ENCODE data around the gene VAV1. TPM values are rescaled to one million over a fixed set of nuclear protein-coding genes. Genes with fewer than 3 reads are reported as not detected.

Gene VAV1
- total RNA-seq, 6 experiments from 2014 or later: not detected

DNA sequence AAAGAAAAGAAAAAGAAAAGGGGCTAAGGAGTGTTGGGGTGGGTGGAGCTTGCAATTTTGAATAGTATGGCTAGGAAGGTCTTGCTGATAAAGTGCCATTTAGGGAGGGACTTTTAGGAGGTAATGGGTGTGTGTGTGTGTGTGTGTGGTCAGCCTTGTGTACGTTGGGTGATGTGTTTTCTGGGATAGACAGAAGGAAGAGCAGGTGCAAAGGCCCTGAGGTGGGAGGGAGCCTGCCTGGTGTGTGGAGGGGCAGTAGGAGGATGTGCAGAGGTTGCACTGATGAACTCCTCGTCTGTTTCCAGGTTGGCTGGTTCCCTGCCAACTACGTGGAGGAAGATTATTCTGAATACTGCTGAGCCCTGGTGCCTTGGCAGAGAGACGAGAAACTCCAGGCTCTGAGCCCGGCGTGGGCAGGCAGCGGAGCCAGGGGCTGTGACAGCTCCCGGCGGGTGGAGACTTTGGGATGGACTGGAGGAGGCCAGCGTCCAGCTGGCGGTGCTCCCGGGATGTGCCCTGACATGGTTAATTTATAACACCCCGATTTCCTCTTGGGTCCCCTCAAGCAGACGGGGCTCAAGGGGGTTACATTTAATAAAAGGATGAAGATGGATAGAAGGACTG, 84.4 kb downstream of the VAV1 start:
- Mint-ChIP-seq H3K27me3 (ENCODE audit: insufficient read depth) (peaks cover 7% of the 10 kb centered on the region), H3K27ac (no peak overlapping the region), H3K4me3 (no peak overlapping the region), H3K36me3 (ENCODE audit: low read depth) (no peaks in the 10 kb centered on the region), H3K9me3 (no peaks in the 10 kb centered on the region; the same call in 1 of the 2 replicates), H3K4me1 (ENCODE audit: low read depth) (no peaks in the 10 kb centered on the region)
- TF ChIP-seq, protein P1, sequence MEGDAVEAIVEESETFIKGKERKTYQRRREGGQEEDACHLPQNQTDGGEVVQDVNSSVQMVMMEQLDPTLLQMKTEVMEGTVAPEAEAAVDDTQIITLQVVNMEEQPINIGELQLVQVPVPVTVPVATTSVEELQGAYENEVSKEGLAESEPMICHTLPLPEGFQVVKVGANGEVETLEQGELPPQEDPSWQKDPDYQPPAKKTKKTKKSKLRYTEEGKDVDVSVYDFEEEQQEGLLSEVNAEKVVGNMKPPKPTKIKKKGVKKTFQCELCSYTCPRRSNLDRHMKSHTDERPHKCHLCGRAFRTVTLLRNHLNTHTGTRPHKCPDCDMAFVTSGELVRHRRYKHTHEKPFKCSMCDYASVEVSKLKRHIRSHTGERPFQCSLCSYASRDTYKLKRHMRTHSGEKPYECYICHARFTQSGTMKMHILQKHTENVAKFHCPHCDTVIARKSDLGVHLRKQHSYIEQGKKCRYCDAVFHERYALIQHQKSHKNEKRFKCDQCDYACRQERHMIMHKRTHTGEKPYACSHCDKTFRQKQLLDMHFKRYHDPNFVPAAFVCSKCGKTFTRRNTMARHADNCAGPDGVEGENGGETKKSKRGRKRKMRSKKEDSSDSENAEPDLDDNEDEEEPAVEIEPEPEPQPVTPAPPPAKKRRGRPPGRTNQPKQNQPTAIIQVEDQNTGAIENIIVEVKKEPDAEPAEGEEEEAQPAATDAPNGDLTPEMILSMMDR (IDR thresholded peaks at IDR 0.05): no peak
- no peak for DNase-seq

- no peaks in the 10 kb centered on the region for H3K9me3 Mint-ChIP-seq
Observed at GRCh38 chr19:6861683-6862286, 89.3 kb downstream of the VAV1 start.

DNA sequence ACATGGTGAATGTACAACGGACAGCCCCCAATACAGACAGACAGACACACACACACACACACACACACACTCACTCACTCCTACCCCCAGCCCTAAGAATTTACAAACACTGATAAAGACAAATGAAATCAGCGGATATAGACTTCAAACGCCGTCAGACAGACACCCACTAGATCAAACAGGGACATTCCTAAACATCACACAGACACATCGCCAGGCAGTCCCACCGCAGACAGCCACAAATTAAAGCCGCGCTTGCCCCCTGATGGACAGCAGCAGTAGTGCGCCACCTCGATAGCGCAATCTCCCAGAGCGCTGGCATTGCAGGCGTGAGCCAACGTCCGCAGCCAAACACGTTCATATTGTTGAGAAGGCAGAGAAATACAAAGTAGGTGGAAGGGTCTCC, 90.2 kb downstream of the VAV1 start:
- no peaks in the 10 kb centered on the region for H3K36me3 Mint-ChIP-seq (ENCODE audit: low read depth)
- DNase-seq: peak; percentile 67

More at GRCh38 chr19:6861683-6862286, 89.3 kb downstream of the VAV1 start:
- TF ChIP-seq, protein P1 (IDR thresholded peaks at IDR 0.05): no peak
- DNase-seq: no peak
- Mint-ChIP-seq H3K4me3 (no peak overlapping the region), H3K4me1 (ENCODE audit: low read depth) (peaks cover 8% of the 10 kb centered on the region), H3K27me3 (ENCODE audit: insufficient read depth) (peaks cover 9% of the 10 kb centered on the region; the same call in 1 of the 2 replicates), H3K27ac (no peak overlapping the region), H3K36me3 (ENCODE audit: low read depth) (no peaks in the 10 kb centered on the region)

GRCh38 chr19:6864325-6864940, 91.9 kb downstream of the VAV1 start:
- no peak overlapping the region for H3K27ac Mint-ChIP-seq
- DNase-seq: no peak
- peaks cover 8% of the 10 kb centered on the region for H3K4me1 Mint-ChIP-seq (ENCODE audit: low read depth)
- H3K27me3 Mint-ChIP-seq (ENCODE audit: insufficient read depth): peaks cover 18% of the 10 kb centered on the region; the same call in 1 of the 2 replicates
- TF ChIP-seq, protein P1 (IDR thresholded peaks at IDR 0.05): no peak
- H3K4me3 Mint-ChIP-seq: no peak overlapping the region
- no peaks in the 10 kb centered on the region for H3K36me3 Mint-ChIP-seq (ENCODE audit: low read depth)
- no peaks in the 10 kb centered on the region for H3K9me3 Mint-ChIP-seq

More for the DNA sequence above, 90.2 kb downstream of the VAV1 start:
- Mint-ChIP-seq H3K4me3 (peak overlapping the region; percentile 78), H3K4me1 (ENCODE audit: low read depth) (peaks cover 8% of the 10 kb centered on the region), H3K27ac (0 out of 2 replicates have a peak overlapping the region, but pooled peaks have one; percentile 42), H3K9me3 (no peaks in the 10 kb centered on the region), H3K27me3 (ENCODE audit: insufficient read depth) (peaks cover 11% of the 10 kb centered on the region; the same call in 1 of the 2 replicates)
- TF ChIP-seq, protein P1 (IDR thresholded peaks at IDR 0.05): peak; percentile 89

- H3K36me3 Mint-ChIP-seq (ENCODE audit: low read depth): no peaks in the 10 kb centered on the region
- peaks cover 8% of the 10 kb centered on the region for H3K4me1 Mint-ChIP-seq (ENCODE audit: low read depth)
- DNase-seq: no peak
- H3K4me3 Mint-ChIP-seq: no peak overlapping the region
- no peak overlapping the region for H3K27ac Mint-ChIP-seq
- no peaks in the 10 kb centered on the region for H3K9me3 Mint-ChIP-seq
- TF ChIP-seq, protein P1 (IDR thresholded peaks at IDR 0.05): no peak
- H3K27me3 Mint-ChIP-seq (ENCODE audit: insufficient read depth): peaks cover 18% of the 10 kb centered on the region; the same call in 1 of the 2 replicates
Observed at GRCh38 chr19:6865849-6866248, 93.3 kb downstream of the VAV1 start.

All from HFFc6 (cell line).